HepG2 (cell line): ENCODE data around the gene TPD52L2. TPM values are rescaled to one million over a fixed set of nuclear protein-coding genes. Genes with fewer than 3 reads are reported as not detected.

ENCODE experiments used
- ATF1 ChIP-seq: IDR thresholded peaks from 2 replicates; pipeline ENCODE4 v1.6.1; 2016; ENCODE audit warnings: mild to moderate bottlenecking, control low read depth
- CHD2 ChIP-seq: IDR thresholded peaks from 2 replicates; pipeline ENCODE4 v1.6.1; 2011; ENCODE audit warnings: low read depth, low read length, improper control_type of control experiment
- CREB1 ChIP-seq, 2 experiments: fragments of 450-650 bp in 1 of 2; IDR thresholded peaks; 2 replicates each; pipeline ENCODE4 v1.6.1; 2016 to 2017; ENCODE audit warnings: control low read depth in 1 of 2, mild to moderate bottlenecking in 1 of 2, missing compliant biosample characterization in 1 of 2, missing genetic modification characterization in 1 of 2
- GABPB1 ChIP-seq: IDR thresholded peaks from 2 replicates; pipeline ENCODE4 v1.6.1; 2016; ENCODE audit warnings: mild to moderate bottlenecking, missing genetic modification reagents, moderate library complexity, missing compliant biosample characterization
- GMEB1 ChIP-seq: sonication (generic); formaldehyde crosslinking; IDR thresholded peaks from 2 replicates; pipeline ENCODE4 v1.5.1; 2020; ENCODE audit warnings: missing genetic modification reagents, mild to moderate bottlenecking, borderline replicate concordance
- KAT7 ChIP-seq: IDR thresholded peaks from 2 replicates; pipeline ENCODE4 v1.6.1; 2018; ENCODE audit warnings: borderline replicate concordance, missing compliant biosample characterization
- NFRKB ChIP-seq: fragments of 450-650 bp; IDR thresholded peaks from 2 replicates; pipeline ENCODE4 v1.6.1; 2017
- PAF1 ChIP-seq: IDR thresholded peaks from 2 replicates; pipeline ENCODE4 v1.6.1; 2016; ENCODE audit warnings: missing genetic modification reagents, missing compliant biosample characterization
- PRPF4 ChIP-seq: fragments of 200-400 bp; formaldehyde crosslinking; IDR thresholded peaks from 2 replicates; pipeline ENCODE4 v1.6.1; 2016; ENCODE audit warnings: low read length, low read depth; ENCODE audit not compliant: poor library complexity, severe bottlenecking
- RBM22 ChIP-seq: fragments of 200-400 bp; formaldehyde crosslinking; optimal IDR thresholded peaks from 2 replicates; pipeline ENCODE3; 2017; ENCODE audit warnings: mild to moderate bottlenecking, low read length, moderate library complexity
- SATB2 ChIP-seq: sonication (generic); formaldehyde crosslinking; IDR thresholded peaks from 2 replicates; pipeline ENCODE4 v1.5.0; 2020; ENCODE audit warnings: missing genetic modification reagents
- SNAPC5 ChIP-seq: sonication (generic); formaldehyde crosslinking; IDR thresholded peaks from 2 replicates; pipeline ENCODE4 v1.8.1; 2023; ENCODE audit warnings: mild to moderate bottlenecking, missing genetic modification reagents, borderline replicate concordance
- YEATS4 ChIP-seq: sonication (generic); formaldehyde crosslinking; IDR thresholded peaks from 2 replicates; pipeline ENCODE4 v1.4.0; 2020; ENCODE audit warnings: missing genetic modification reagents, borderline replicate concordance
- ZC3H4 ChIP-seq: sonication (generic); formaldehyde crosslinking; IDR thresholded peaks from 2 replicates; pipeline ENCODE4 v1.4.0; 2020; ENCODE audit warnings: missing genetic modification reagents, borderline replicate concordance
- ZNF101 ChIP-seq: sonication (generic); formaldehyde crosslinking; IDR thresholded peaks from 2 replicates; pipeline ENCODE4 v1.4.0; 2020; ENCODE audit warnings: mild to moderate bottlenecking, low read depth, missing genetic modification reagents, borderline replicate concordance
- ZNF354B ChIP-seq: sonication (generic); formaldehyde crosslinking; IDR thresholded peaks from 2 replicates; pipeline ENCODE4 v1.8.0; 2022; ENCODE audit warnings: mild to moderate bottlenecking, missing genetic modification reagents
- ZNF484 ChIP-seq: sonication (generic); formaldehyde crosslinking; IDR thresholded peaks from 2 replicates; pipeline ENCODE4 v1.5.1; 2020; ENCODE audit warnings: mild to moderate bottlenecking, low read depth, missing genetic modification reagents, borderline replicate concordance
- ZNF570 ChIP-seq: sonication (generic); formaldehyde crosslinking; IDR thresholded peaks from 2 replicates; pipeline ENCODE4 v1.4.0; 2020; ENCODE audit warnings: mild to moderate bottlenecking, missing genetic modification reagents, borderline replicate concordance
- ZNF609 ChIP-seq: sonication (generic); formaldehyde crosslinking; IDR thresholded peaks from 2 replicates; pipeline ENCODE4 v1.4.0; 2020; ENCODE audit warnings: mild to moderate bottlenecking, missing genetic modification reagents, borderline replicate concordance
- ZSCAN29 ChIP-seq: sonication (generic); formaldehyde crosslinking; conservative IDR thresholded peaks from 2 replicates; pipeline ENCODE4 v1.4.0; 2020; ENCODE audit warnings: mild to moderate bottlenecking, missing genetic modification reagents
- polyA plus RNA-seq, 8 experiments: library from polyadenylated mRNA; depleted of rRNA in 3 of 8; stranded (reverse) in 7 of 8; unstranded in 1 of 8; fragments of >200 nt; fragmentation: Illumina TruSeq in 4 of 8; extraction: Trizol in 4 of 8; gene quantifications; 2 replicates each; pipeline versions ENCODE4 v1.2.1 to v1.2.3, GENCODE V29; 2011 to 2016; ENCODE audit warnings: low read depth in 4 of 8, missing spikeins in 1 of 8, mixed read lengths in 1 of 8; ENCODE audit not compliant: insufficient read depth in 1 of 8
- total RNA-seq, 5 experiments: library from RNA; depleted of rRNA; stranded (reverse); fragments of >200 nt; fragmentation: Illumina TruSeq; extraction: Trizol; gene quantifications; 2 replicates each; pipeline ENCODE4 v1.2.3, GENCODE V29; 2016; ENCODE audit warnings: low read depth in 1 of 5

TPD52L2 gene
- total and polyA plus RNA-seq, 2 of the 13 experiments (the other 11 are each of a cell fraction or from before 2014, with no cell fraction given) = 156 to 184 TPM

GRCh38 chr20:63854069-63854765 lies 10.9 kb upstream of the TPD52L2 start (continued):
- TF ChIP-seq SATB2 (CRISPR knock-in tag) (peak; percentile 72; the same call in 1 of the 2 replicates), SNAPC5 (no peak; the same call in 1 of the 2 replicates), KAT7 (CRISPR knock-in tag) (no peak), ZNF570 (CRISPR knock-in tag) (no peak), ZNF354B (no peak), ZNF484 (no peak), YEATS4 (CRISPR knock-in tag) (peak; percentile 72; the same call in 1 of the 2 replicates), GABPB1 (CRISPR knock-in tag) (peak; percentile 85), CREB1 (IDR thresholded peaks at IDR 0.05) (no peak), CREB1 (CRISPR knock-in tag; IDR thresholded peaks at IDR 0.05) (no peak), PRPF4 (no peak), ZSCAN29 (CRISPR knock-in tag) (no peak; the same call in 1 of the 2 replicates), RBM22 (no peak), ATF1 (CRISPR knock-in tag) (no peak), ZC3H4 (CRISPR knock-in tag) (peak; percentile 86; the same call in 1 of the 2 replicates), PAF1 (CRISPR knock-in tag) (no peak), ZNF609 (CRISPR knock-in tag) (peak; percentile 67), NFRKB (no peak), ZNF101 (peak; percentile 33; the same call in 1 of the 2 replicates), CHD2 (no peak), GMEB1 (CRISPR knock-in tag) (no peak)
